UCSD-AML1 (cell line): ENCODE measurements around the gene RAB20.
"Not testable (repeated sequence)": the region's sequence is repeated elsewhere in the genome, so short reads cannot be mapped to it uniquely, and the experiment has no call there.

ENCODE experiments used
- DNase-seq: peaks from one replicate; lab custom pipeline; 2025; ENCODE audit not compliant: unreplicated experiment; lab: John Stamatoyannopoulos, UW

The RAB20 gene

GRCh38 chr13:110512198-110512740 lies 49.3 kb downstream of the RAB20 start:
- DNase-seq, result no peak

GRCh38 chr13:110511509-110512181 lies 49.9 kb downstream of the RAB20 start:
- no peak for DNase-seq

DNA sequence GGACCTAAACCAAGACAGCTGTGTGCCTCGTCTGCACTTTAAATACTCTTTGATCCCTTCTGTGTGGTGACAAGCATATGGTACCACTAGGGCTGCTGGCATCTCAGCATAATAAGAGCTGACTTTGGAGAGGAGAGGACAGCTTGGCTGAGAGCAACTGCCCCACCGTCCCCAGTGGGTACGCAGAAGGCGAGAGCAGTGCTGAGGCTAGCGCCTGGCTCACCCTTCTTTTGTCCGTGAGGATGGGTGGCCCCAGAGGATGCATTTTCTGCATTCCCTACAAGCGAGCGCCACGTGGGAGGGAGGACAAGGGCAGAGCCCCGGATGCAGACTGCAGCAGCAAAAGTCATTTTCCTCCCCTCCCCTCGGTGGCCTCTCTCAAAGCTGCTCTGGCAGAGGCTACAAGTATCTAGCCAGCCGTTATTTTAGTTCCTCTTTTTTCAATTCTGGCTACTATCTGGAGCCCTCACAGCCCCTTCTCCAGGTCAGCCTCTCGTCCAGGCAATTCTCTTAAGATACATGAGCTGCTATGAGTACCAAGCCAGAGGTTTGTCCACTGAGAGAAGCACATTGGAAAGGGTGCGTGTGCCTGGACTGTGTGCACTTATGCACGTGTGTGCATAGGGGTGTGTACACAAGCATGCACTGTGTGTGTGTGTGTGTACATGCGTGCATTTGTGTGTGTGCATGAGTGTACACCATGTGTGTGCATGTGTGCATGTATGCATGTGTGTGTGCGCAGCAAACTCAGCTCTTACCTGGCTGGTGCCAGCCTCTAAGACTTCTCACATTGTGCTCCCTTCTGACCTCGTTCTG lies 51.3 kb downstream of the RAB20 start:
- DNase-seq, result peak; percentile 44

DNA sequence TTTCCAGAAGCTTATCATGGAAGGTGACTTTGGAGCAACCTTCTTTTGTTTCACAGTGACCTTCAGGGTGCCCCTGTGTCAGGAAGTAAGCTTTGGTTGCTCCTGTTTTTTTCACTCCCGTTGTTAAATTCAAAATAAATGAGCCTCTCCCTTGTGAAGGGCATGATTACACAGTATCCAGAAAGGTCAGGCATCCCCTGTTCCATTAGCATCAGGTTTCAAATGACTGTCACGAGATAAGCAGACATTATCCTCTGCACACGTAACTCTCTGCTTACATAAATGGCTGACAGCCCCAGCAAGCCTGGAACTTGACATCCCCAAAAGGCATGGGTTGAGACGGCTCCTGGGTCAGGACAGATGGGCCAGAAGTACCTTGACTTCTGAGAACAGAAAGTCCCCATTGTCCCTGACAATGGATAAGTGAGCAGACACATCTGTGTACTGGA lies 52.0 kb downstream of the RAB20 start:
- DNase-seq, result no peak

DNA sequence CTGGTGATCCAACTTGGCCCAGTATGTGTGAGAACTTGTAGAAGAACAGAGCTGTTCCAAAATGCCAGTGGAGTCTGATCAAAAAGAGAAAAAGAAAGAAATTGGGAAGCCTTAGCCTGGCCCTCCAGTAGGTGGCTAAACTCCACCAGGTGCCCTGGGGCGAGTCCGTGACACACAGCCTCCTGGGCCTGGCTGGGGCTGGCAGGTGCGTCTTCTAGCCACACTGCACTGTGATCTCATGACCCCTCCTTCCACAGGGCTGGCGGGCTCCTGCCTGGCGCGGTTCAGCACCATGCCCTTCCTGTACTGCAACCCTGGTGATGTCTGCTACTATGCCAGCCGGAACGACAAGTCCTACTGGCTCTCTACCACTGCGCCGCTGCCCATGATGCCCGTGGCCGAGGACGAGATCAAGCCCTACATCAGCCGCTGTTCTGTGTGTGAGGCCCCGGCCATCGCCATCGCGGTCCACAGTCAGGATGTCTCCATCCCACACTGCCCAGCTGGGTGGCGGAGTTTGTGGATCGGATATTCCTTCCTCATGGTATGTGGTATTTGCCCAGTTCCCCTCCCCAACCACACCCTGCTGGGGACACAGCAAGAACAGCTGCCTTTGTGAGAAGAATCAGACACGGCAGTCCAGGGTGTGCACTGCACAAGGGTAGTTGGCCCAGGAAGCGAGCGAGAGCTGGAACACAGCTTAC lies 53.7 kb downstream of the RAB20 start:
- DNase-seq, result no peak

- DNase-seq, result no peak
These were observed 54.5 kb downstream of the RAB20 start for GRCh38 chr13:110506859-110507566.

DNA sequence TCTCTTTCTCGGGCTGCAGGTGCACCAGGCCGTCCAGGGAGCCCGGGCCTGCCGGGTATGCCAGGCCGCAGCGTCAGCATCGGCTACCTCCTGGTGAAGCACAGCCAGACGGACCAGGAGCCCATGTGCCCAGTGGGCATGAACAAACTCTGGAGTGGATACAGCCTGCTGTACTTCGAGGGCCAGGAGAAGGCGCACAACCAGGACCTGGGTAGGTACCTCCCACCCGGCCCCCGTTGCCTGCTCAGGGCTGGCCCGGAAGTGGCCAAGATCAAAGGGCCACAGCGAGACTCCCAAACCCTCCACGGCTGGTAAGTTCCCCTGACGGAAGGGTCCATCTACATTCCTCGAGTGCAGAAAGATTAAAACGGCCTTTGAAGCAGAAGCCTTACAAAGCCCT lies 55.1 kb downstream of the RAB20 start:
- DNase-seq, result no peak

GRCh38 chr13:110505594-110505993 lies 55.9 kb downstream of the RAB20 start:
- no peak for DNase-seq

- DNase-seq, result no peak
These were observed 57.5 kb downstream of the RAB20 start for GRCh38 chr13:110503979-110504499.

DNA sequence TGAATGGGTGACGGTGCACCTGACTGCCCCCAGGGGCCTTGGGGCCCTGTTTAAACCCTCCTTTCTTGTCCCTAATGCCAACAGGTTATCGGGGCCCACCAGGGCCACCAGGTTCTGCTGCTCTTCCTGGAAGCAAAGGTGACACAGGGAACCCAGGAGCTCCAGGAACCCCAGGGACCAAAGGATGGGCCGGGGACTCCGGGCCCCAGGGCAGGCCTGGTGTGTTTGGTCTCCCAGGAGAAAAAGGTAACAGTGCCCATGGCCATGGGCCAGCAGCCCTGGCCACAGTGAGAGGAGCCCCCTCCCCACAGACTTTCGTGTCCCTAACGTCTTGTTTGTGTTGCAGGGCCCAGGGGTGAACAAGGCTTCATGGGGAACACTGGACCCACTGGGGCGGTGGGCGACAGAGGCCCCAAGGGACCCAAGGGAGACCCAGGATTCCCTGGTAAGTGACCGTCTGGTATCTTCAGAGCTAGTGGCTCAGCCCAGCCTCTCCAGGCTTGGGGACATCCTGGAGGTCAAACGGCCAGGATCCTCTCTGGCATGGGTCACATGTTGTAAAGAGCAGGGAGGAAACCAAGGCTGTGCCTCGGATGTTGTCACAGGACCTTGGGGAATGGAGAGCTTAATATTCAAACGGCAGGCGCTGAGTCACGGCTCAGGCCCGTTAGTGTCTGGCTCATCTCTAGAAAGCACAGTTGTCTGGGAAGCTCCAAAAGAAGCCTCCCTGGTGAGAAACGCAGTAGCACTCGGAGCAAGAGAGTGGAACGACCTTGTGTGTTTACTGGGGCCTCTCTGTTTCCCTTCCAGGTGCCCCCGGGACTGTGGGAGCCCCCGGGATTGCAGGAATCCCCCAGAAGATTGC lies 58.3 kb downstream of the RAB20 start:
- no peak for DNase-seq

DNA sequence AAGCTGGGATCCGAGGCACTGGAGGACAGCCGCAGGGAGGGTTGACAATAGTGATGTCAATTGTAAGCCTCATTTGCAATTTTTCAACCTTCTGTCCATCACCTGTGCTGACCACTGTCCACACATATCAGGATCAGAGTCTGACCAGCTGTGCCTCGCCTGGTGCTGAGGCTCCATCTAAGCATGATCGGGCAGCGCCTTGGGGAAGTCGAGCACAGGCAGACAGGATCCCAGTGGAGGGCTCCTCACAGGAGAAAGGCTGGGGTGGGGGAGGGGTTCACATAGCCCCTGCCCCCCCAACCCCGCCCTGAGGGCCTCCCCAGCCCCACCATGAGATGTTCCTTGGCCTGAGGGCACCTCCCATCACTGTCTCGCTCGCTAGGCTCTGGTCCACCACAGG lies 60.3 kb downstream of the RAB20 start:
- DNase-seq, result no peak

DNA sequence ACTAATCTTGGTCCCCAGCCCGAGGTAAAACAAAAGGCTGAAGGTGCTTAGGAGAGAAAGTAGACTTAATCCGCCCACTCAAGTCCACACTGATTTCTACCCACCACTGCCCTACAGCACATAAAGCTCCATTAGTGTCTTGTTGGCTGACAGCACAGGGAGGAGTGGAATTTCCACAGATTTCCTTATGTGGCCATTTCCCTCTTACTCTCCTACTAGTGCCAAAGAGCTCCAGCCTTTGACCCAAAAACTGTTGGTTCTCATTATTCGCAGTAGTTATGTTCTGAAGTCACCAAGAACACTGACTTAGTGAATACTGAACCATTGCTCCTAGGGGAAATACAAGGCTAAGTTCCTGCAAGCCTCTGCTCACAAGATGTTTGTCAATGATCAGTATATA lies 61.2 kb downstream of the RAB20 start:
- no peak for DNase-seq

DNA sequence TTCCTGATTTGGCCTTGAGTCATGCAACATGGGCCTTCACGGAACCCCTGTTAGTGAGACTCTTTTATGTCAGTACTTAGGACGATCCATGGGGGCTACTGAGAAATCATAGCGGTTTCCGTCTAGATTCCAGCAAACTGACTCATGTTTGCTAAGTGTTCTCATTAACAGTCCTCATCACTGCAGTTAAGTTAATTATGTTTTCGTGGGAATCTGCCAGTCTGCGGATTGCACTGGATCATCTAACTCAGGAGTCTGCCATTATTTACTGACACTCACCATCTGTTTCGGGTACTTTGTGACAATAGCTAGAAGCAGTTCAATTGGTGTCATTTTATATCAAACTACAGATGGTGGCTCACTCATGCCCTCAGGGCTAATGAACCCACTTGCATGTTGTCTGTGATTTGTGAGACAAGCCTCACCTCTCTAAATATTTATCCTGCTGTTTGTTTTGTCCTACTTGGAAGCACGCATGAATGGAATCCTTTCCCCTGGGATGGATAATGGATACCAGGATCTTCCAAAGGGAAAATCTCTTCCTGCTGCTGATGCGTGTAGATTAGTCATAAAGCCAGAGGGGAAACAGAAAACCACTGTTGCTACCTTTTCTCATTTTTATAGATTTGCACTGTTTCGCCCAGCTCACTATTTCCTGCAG lies 61.8 kb downstream of the RAB20 start:
- no peak for DNase-seq

DNA sequence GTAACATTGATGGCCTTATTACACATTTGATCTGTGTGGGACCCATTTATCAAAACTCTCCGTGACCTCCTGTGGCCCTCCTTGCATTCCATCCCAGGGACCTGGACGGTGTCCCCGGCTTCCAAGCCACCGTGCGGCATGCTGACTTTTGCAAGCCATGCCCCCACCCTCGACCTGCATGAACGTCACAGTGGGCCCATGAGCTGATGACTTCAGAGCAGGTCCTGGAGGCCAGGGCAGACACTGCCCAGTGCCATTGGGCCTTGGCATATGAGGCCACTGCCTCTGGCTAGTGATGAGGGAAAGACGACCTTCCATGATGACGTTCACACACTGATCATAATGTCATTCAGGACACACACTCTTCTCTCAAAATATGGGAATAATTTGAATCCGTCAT lies 62.8 kb downstream of the RAB20 start:
- DNase-seq, result no peak

- DNase-seq, result no peak
These were observed 63.2 kb downstream of the RAB20 start for GRCh38 chr13:110498327-110498726.

GRCh38 chr13:110497896-110498295 lies 63.6 kb downstream of the RAB20 start:
- DNase-seq, result not testable (repeated sequence)

GRCh38 chr13:110497003-110497402 lies 64.5 kb downstream of the RAB20 start:
- no peak for DNase-seq

DNA sequence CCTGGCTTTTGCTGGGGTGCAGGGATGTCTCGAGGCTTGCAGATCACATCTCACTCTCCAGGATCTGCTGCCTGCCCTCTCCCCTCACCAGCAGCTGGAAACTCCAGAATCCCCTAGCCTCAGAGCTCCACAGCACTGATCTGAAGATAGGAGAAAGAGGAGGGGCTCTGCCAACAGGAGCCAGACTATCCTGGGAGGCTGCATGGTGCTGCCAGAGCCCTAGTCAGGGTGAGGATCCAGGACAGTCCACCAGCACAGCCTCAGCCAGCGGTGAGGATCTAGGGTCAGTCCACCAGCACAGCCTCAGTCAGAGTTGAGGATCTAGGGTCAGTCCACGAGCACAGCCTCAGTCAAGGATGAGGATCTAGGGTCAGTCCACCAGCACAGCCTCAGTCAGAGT lies 65.2 kb downstream of the RAB20 start:
- no peak for DNase-seq

GRCh38 chr13:110495881-110496280 lies 65.6 kb downstream of the RAB20 start:
- DNase-seq, result no peak
